NCI-H1694 treated with DMSO at 0.1 percent for 48 hours (cell line): Measurements from ENCODE around the gene SUPT4H1.
"Not testable (repeated sequence)": the region's sequence is repeated elsewhere in the genome, so short reads cannot be mapped to it uniquely, and the experiment has no call there.

Source experiments
- DNase-seq: peaks from one replicate; lab custom pipeline; 2025; lab: John Stamatoyannopoulos, UW

SUPT4H1 gene

DNA sequence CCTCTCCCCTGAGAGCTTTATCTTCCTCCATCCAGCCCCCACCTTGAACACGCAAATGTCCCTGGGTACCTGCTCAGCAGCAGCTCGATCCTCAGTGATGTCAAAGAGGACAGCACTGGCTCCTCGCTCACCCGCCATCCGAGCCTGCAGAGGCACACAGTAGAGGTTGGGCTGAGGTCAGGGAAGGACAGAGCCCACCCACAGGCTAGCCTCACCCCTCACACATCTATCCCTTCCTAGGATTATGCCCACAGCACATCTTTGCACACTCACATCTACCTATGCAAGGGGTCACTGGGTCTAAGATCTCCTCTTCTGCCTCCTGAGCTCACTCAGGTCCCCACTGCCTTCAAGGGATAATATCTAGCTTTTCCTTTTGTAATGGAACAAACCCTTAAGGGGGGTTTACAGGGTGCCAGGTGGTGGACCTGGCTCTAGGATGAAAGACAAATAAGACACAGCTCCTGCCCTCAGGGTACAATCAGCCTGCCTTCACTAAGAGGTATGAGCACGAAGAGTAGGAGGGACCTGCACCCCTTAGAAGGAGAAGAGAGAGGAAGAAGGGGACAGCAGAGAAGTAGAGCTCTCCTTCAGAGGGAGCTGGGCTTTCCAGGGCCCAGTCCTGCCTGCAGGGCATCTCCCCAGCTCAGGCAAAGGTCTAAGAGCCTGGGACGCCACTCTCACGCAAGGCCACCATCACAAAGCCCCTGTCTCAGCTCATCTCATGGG lies 11.6 kb upstream of the SUPT4H1 start:
- DNase-seq = no peak

- no peak for DNase-seq
Measured at GRCh38 chr17:58362368-58363014, 10.5 kb upstream of the SUPT4H1 start.

DNA sequence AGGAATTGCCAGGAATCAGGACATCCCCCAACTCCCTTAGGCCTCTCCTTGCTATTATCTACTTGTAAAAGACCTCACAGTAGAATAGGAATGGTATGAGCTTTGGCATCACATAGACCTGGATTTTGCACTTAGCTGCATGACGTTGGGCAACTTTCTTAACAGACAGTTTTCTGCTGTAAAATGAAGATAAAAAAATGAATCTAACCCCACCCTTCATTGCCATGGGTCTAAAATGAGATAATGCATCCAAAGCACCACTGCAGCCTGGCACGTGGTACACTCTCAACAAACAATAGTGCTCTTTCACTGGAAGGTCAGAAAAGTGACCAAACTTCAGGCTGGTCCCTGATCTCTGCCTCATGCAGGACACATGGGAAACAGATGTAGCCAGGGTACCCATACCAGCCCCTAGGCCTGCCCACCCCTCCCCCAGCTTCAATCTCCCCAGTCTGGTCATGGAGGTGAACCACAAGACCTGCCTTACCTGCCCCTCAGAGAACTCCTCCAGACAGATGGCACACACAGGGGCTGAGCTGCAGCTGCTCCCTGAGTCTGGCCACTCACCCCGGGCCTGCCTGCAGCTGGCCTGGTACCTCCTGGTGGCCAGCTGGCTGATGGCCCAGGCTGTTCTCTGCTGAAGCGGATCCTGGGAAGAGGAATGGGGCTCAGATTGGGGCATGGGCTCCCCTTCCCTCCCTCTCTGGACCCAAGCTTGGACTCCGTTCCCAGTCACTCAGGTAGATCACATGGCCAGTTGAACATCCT lies 8.5 kb upstream of the SUPT4H1 start:
- no peak for DNase-seq

- no peak for DNase-seq
Measured at GRCh38 chr17:58358408-58359172, 6.6 kb upstream of the SUPT4H1 start.

- DNase-seq = no peak
Measured at GRCh38 chr17:58357312-58358297, 5.6 kb upstream of the SUPT4H1 start.

DNA sequence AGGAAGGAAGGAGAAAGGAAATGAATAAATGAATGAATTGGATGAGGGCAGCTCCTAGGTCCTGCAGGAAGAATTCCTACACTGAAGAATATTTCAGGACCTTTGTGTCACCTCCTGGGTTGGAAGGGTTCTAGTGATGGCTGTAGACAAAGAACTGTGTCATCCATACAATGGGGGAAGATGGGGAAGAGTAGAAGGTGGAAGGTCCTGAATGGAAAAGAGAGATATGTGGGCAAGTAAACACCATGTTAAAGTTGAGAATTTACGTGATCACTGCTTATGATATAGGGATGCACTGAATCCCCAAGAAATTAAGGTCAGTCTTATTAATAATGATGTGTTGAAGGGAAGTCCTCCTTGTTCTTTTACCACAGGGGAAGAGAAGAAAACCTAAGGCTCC lies 4.2 kb upstream of the SUPT4H1 start:
- no peak for DNase-seq

- DNase-seq = no peak
Measured at GRCh38 chr17:58354541-58355216, 2.7 kb upstream of the SUPT4H1 start.

DNA sequence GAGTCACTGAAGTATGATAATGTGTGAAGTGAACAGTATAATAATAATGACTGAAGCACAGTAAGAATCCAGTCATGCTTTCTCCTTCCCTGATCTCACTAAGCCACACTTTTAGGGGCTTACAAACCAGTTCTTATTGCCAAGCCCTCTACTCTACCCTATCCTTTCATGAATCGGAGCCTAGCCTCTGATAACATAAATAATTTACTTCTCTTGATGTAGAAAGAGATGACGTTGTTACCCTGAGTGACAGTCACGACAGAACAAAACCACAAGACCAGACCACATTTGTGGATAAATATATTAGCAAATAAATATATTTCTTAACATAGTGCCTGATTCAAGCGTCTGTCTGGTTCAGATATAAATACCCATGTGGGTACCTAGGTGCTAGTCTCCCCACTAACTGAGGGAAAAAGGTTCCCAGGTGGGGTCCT lies 1.4 kb upstream of the SUPT4H1 start:
- no peak for DNase-seq

DNA sequence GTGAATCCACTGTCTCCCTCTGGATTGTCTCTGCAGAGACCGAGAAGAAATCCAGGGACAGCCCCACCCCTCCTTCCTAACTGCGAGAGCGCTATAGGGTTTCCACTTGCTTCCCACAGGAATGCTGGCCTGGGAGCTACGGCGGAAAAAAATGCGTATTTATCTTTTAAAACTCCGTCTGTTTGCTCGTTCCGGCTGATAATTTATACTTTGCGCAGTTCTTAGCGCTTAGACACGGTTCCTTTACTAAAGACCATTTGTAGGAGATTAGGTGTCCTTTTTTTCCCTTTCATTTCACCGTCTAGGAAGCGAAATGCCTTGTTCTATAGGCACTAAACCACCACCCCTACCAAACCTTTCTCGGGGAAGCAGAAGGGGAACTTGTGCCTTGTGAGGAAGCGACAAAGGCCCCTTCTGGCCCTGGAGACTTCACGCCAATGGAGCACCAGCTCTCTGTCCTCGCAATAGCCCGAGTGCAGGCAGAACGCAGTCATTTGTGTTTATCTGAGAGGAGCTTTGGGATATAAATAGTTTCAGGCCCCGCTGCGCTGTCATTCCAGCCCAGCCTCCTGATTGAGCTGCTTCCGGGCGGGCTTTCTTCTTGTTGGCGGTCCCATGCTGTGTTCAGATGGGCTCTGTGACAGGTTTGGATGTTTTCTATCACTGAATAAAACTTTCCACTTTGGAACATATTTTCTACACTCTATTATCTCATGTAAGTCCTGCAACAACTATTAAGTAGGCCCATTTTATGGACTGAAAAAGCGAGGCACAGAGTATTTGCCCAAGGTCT lies 791 bp upstream of the SUPT4H1 start:
- DNase-seq = no peak

GRCh38 chr17:58351182-58351581 lies 819 bp downstream of the SUPT4H1 start:
- DNase-seq = no peak

DNA sequence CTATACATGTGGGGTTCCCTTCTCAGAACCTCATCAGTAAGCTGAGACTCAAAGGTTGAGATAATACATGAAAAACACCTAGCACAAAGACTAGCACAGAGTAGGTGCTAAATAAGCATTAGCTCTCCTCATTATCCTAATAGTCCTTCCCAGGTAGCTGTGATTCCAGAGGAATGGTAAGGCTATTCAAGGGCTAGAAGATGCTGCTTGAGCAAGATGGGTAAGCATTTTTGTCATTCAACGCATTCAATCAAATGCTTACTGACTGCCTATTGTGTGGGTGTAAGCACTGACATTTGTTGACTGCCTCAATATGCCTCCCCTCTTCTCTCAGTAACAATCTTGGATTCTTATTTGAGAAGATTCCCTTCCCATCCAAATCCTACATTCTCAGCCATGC lies 4.0 kb downstream of the SUPT4H1 start:
- no peak for DNase-seq

DNA sequence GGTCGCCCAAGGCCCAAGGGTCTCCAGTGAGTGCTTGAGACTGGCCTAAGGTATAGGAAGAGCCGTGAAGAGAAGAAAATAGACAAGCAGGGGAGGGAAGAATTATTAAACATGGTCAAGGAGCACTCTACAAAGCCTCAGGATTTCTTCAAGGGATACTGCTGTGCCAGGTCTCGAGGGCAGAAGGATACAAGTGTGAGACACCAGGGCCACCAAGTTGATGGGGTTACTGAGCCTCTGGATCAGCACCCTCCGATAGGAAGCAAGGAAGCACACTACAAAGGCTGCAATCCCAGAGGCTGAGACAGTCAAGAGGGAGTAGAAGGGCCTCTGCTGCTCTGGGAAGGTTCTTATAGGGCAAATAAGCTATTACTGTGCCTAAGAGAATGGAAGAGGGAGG lies 6.5 kb downstream of the SUPT4H1 start:
- DNase-seq = no peak

- DNase-seq = no peak
Measured at GRCh38 chr17:58344791-58345157, 7.2 kb downstream of the SUPT4H1 start.

DNA sequence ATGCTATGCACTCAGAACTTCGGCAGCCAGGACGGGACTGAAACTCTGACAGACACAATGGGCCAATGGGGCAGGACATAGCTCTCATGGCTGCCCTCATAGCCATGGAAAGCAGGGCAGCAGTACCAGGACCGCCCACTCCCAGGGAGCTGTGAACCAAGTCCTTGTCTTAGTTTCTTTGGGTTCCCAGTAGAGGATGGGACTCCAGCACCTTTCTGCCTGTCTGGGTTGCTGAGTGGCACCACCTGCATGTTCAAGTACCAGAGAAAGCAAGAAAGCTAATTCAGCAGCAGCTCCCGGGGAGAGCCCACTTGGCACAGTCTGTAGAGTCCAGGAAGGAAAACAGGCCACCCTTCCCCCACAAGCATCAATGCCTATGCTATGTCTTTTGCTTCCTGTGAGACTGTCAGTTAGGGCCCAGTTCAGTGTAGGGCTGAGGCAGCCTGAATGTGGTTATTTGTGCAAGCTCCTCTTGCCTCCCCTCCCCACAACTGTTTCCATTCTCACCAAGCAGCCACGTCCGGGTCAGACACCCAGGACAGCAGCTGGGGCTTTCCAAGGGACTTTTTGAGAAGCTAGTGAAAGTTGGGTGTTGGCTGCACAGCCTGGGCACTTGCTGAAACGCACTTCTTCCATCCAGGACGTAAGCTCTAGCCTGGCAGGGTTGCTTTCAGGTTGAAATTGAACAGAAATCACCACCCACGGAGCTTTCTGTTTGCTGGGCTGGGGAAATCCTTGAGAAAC lies 7.8 kb downstream of the SUPT4H1 start:
- no peak for DNase-seq

GRCh38 chr17:58343131-58343530 lies 8.9 kb downstream of the SUPT4H1 start:
- DNase-seq = no peak

GRCh38 chr17:58341861-58342475 lies 10.0 kb downstream of the SUPT4H1 start:
- DNase-seq = no peak

- not testable (repeated sequence) for DNase-seq
Measured at GRCh38 chr17:58341136-58341860, 10.7 kb downstream of the SUPT4H1 start.

DNA sequence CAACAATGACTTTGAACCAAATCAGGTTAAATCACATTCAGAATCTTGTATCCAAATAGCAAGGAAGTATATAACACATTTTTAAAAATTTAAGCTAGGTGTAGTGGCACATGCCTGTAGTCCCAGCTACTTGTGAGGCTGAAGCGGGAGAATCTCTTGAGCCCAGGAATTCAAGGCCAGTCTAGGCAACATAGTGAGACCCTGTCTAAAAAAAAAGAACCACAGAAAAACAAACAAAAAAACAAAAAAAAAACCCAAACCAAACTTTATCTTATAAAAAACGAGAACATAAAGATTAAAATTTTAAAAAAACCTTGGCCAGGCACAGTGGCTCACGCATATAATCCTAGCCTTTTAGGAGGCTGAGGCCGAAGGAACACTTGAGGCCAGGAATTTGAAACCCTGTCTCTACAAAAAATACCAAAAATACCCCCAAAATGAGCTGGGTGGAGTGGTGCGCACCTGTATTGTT lies 11.6 kb downstream of the SUPT4H1 start:
- no peak for DNase-seq
